Nucleus accumbens (tissue), 56 donors: Measurements from ENCODE around the gene SLC22A4.

ENCODE experiments used
- DNase-seq, 56 donors: peaks; one replicate each; lab custom pipeline; 2025; lab: John Stamatoyannopoulos, UW

The SLC22A4 gene

GRCh38 chr5:132295505-132296411, 1.6 kb downstream of the SLC22A4 start:
- no peak for DNase-seq

- DNase-seq, result no peak
Measured at GRCh38 chr5:132296412-132297016, 2.3 kb downstream of the SLC22A4 start.

- no peak for DNase-seq
Measured at GRCh38 chr5:132297211-132297940, 3.2 kb downstream of the SLC22A4 start.

- no peak for DNase-seq
Measured at GRCh38 chr5:132298298-132299212, 4.4 kb downstream of the SLC22A4 start.

- DNase-seq, result no peak
Measured at GRCh38 chr5:132299917-132300316, 5.7 kb downstream of the SLC22A4 start.

GRCh38 chr5:132300577-132301343, 6.6 kb downstream of the SLC22A4 start:
- no peak for DNase-seq

GRCh38 chr5:132301344-132302271, 7.4 kb downstream of the SLC22A4 start:
- DNase-seq, result no peak

- DNase-seq, result no peak
Measured at GRCh38 chr5:132302413-132302812, 8.2 kb downstream of the SLC22A4 start.

GRCh38 chr5:132303589-132303988, 9.4 kb downstream of the SLC22A4 start:
- DNase-seq, result no peak

- DNase-seq, result no peak
Measured at GRCh38 chr5:132305420-132305819, 11.2 kb downstream of the SLC22A4 start.

GRCh38 chr5:132308701-132309100, 14.5 kb downstream of the SLC22A4 start:
- no peak for DNase-seq

GRCh38 chr5:132309679-132310078, 15.5 kb downstream of the SLC22A4 start:
- no peak for DNase-seq

GRCh38 chr5:132310141-132310834, 16.1 kb downstream of the SLC22A4 start:
- DNase-seq, result peak in 11 of 56 donors; percentile 13 to 35 (median 20)

- DNase-seq, result no peak
Measured at GRCh38 chr5:132313366-132313765, 19.2 kb downstream of the SLC22A4 start.

- DNase-seq, result no peak
Measured at GRCh38 chr5:132313961-132314432, 19.8 kb downstream of the SLC22A4 start.

GRCh38 chr5:132315529-132316067, 21.4 kb downstream of the SLC22A4 start:
- no peak for DNase-seq

- no peak for DNase-seq
Measured at GRCh38 chr5:132319975-132320374, 25.8 kb downstream of the SLC22A4 start.
